SK-N-SH treated with all-trans-retinoic acid at 6 μM for 48 hours (cell line): Measurements from ENCODE around the gene AMMECR1.
"Not testable (repeated sequence)": the region's sequence is repeated elsewhere in the genome, so short reads cannot be mapped to it uniquely, and the experiment has no call there.

Source experiments
- ATAC-seq: fragments of 200-7000 bp; cut with Tn5 transposase; 3 replicates; pipeline ENCODE4 v1.9.1; 2020; ENCODE audit warnings: mild to moderate bottlenecking, moderate library complexity
- ARNTL ChIP-seq: fragments of 450-650 bp; formaldehyde crosslinking; IDR thresholded peaks from 2 replicates; pipeline ENCODE4 v1.5.0; 2020; ENCODE audit warnings: low read depth, mild to moderate bottlenecking, moderate library complexity, borderline replicate concordance
- BACH2 ChIP-seq: fragments of 250-450 bp; sonication (Bioruptor Pico); IDR thresholded peaks from 2 replicates; pipeline ENCODE4 v1.9.0; 2021; ENCODE audit warnings: mild to moderate bottlenecking, borderline replicate concordance
- CSDC2 ChIP-seq: fragments of 250-450 bp; sonication (Bioruptor Pico); IDR thresholded peaks from 2 replicates; pipeline ENCODE4 v1.5.0; 2020; ENCODE audit warnings: mild to moderate bottlenecking, moderate library complexity
- ESRRG ChIP-seq: fragments of 250-450 bp; sonication (Bioruptor Pico); IDR thresholded peaks from 2 replicates; pipeline ENCODE4 v1.6.1; 2021; ENCODE audit warnings: mild to moderate bottlenecking
- ISL1 ChIP-seq: fragments of 250-450 bp; sonication (Bioruptor Pico); IDR thresholded peaks from 2 replicates; pipeline ENCODE4 v2.1.2; 2022; ENCODE audit warnings: mild to moderate bottlenecking, moderate library complexity
- OSR1 ChIP-seq: fragments of 250-450 bp; sonication (Bioruptor Pico); IDR thresholded peaks from 2 replicates; pipeline ENCODE4 v1.8.0; 2022; ENCODE audit warnings: moderate library complexity, mild to moderate bottlenecking, inconsistent platforms
- PPARA ChIP-seq: fragments of 250-450 bp; sonication (Bioruptor Pico); IDR thresholded peaks from 2 replicates; pipeline ENCODE4 v1.5.0; 2020; ENCODE audit warnings: mild to moderate bottlenecking, borderline replicate concordance
- RARB ChIP-seq: fragments of 250-450 bp; sonication (Bioruptor Pico); IDR thresholded peaks from 2 replicates; pipeline ENCODE4 v1.8.0; 2021; ENCODE audit warnings: mild to moderate bottlenecking, moderate library complexity
- SNAI2 ChIP-seq: fragments of 250-450 bp; sonication (Bioruptor Pico); IDR thresholded peaks from 2 replicates; pipeline ENCODE4 v1.5.0; 2020; ENCODE audit warnings: mild to moderate bottlenecking, moderate library complexity
- TCF4 ChIP-seq: fragments of 250-450 bp; sonication (Bioruptor Pico); IDR thresholded peaks from 2 replicates; pipeline ENCODE4 v1.8.0; 2021; ENCODE audit warnings: mild to moderate bottlenecking, moderate library complexity, borderline replicate concordance
- TOX ChIP-seq: fragments of 250-450 bp; sonication (Bioruptor Pico); IDR thresholded peaks from 2 replicates; pipeline ENCODE4 v1.8.0; 2021; ENCODE audit warnings: mild to moderate bottlenecking, moderate library complexity, borderline replicate concordance
- ZC3H10 ChIP-seq: fragments of 250-450 bp; sonication (Bioruptor Pico); IDR thresholded peaks from 2 replicates; pipeline ENCODE4 v1.5.1; 2021; ENCODE audit warnings: mild to moderate bottlenecking, moderate library complexity
- ZFP3 ChIP-seq: fragments of 250-450 bp; sonication (Bioruptor Pico); IDR thresholded peaks from 2 replicates; pipeline ENCODE4 v1.5.0; 2020; ENCODE audit warnings: mild to moderate bottlenecking, moderate library complexity
- ZFP30 ChIP-seq: fragments of 450-650 bp; formaldehyde crosslinking; IDR thresholded peaks from 2 replicates; pipeline ENCODE4 v1.5.0; 2022; ENCODE audit warnings: mild to moderate bottlenecking, moderate library complexity
- ZNF565 ChIP-seq: fragments of 450-650 bp; formaldehyde crosslinking; conservative IDR thresholded peaks from 2 replicates; pipeline ENCODE4 v1.5.0; 2020; ENCODE audit warnings: low read depth, mild to moderate bottlenecking, moderate library complexity
- ZNF8 ChIP-seq: fragments of 450-650 bp; formaldehyde crosslinking; IDR thresholded peaks from 2 replicates; pipeline ENCODE4 v1.5.0; 2020; ENCODE audit warnings: mild to moderate bottlenecking, moderate library complexity
- TF ChIP-seq, protein P1 (sequence below): fragments of 250-450 bp; sonication (Bioruptor Pico); IDR thresholded peaks from 2 replicates; pipeline ENCODE4 v1.5.1; 2021; ENCODE audit warnings: mild to moderate bottlenecking, moderate library complexity
- TF ChIP-seq, protein P2 (sequence below): fragments of 250-450 bp; sonication (Bioruptor Pico); IDR thresholded peaks from 2 replicates; pipeline ENCODE4 v1.5.0; 2020; ENCODE audit warnings: mild to moderate bottlenecking, moderate library complexity
- TF ChIP-seq, protein P3 (sequence below): fragments of 250-450 bp; sonication (Bioruptor Pico); IDR thresholded peaks from 2 replicates; pipeline ENCODE4 v1.8.0; 2020; ENCODE audit warnings: mild to moderate bottlenecking, moderate library complexity, borderline replicate concordance
- TF ChIP-seq, protein P4 (sequence below): fragments of 250-450 bp; sonication (Bioruptor Pico); IDR thresholded peaks from 2 replicates; pipeline ENCODE4 v1.8.0; 2021; ENCODE audit warnings: low read depth, mild to moderate bottlenecking, moderate library complexity, borderline replicate concordance

The AMMECR1 gene

DNA sequence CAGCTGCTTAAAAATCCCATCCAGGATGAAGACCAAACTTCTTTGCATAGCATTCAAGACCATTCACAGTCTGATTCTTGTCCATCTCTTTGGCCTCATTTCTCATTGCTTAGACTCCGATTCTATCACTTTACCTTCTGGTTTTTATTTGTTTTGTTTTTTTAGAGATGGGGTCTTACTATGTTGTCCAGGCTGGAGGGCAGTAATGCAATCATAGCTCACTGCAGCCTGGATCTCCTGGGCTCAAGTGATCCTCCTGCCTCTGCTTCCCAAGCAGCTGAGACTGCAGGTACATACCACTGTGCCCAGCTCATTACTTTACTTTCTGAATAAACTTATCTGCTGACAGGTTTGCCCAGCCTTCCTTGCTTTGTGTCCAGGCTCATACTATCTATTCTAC, 162.1 kb downstream of the AMMECR1 start:
- no peak for ATAC-seq

DNA sequence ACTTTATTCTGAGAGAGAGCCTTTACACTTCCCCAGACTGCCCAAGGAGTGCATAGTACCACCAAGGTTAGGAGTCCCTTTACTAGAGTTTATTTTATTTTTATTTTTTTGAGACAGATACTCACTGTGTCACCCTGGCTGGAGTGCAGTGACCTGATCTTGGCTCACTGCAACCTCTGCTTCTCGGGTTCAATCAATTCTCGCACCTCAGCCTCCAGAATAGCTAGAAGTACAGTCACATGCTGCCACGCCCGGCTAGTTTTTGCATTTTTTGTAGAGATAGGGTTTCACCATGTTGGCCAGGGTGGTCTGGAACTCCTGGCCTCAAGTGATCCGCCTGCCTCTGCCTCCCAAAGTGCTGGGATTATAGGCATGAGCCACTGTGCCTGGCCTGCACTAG, 163.6 kb downstream of the AMMECR1 start:
- ATAC-seq, result not testable (repeated sequence)

More for the DNA sequence above, 162.1 kb downstream of the AMMECR1 start:
- no peak for TF ChIP-seq ZNF8
- no peak for TF ChIP-seq ESRRG (CRISPR knock-in tag)
- TF ChIP-seq PPARA, result no peak
- no peak for TF ChIP-seq ZC3H10 (CRISPR knock-in tag)
- no peak for TF ChIP-seq SNAI2 (CRISPR knock-in tag)
- TF ChIP-seq, protein P1, sequence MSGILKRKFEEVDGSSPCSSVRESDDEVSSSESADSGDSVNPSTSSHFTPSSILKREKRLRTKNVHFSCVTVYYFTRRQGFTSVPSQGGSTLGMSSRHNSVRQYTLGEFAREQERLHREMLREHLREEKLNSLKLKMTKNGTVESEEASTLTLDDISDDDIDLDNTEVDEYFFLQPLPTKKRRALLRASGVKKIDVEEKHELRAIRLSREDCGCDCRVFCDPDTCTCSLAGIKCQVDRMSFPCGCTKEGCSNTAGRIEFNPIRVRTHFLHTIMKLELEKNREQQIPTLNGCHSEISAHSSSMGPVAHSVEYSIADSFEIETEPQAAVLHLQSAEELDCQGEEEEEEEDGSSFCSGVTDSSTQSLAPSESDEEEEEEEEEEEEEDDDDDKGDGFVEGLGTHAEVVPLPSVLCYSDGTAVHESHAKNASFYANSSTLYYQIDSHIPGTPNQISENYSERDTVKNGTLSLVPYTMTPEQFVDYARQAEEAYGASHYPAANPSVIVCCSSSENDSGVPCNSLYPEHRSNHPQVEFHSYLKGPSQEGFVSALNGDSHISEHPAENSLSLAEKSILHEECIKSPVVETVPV (CRISPR knock-in tag), result no peak
- no peak for TF ChIP-seq ISL1 (CRISPR knock-in tag)
- no peak for TF ChIP-seq ZNF565
- no peak for TF ChIP-seq ARNTL
- no peak for TF ChIP-seq TCF4 (CRISPR knock-in tag)
- no peak for TF ChIP-seq RARB (CRISPR knock-in tag)
- TF ChIP-seq, protein P2, sequence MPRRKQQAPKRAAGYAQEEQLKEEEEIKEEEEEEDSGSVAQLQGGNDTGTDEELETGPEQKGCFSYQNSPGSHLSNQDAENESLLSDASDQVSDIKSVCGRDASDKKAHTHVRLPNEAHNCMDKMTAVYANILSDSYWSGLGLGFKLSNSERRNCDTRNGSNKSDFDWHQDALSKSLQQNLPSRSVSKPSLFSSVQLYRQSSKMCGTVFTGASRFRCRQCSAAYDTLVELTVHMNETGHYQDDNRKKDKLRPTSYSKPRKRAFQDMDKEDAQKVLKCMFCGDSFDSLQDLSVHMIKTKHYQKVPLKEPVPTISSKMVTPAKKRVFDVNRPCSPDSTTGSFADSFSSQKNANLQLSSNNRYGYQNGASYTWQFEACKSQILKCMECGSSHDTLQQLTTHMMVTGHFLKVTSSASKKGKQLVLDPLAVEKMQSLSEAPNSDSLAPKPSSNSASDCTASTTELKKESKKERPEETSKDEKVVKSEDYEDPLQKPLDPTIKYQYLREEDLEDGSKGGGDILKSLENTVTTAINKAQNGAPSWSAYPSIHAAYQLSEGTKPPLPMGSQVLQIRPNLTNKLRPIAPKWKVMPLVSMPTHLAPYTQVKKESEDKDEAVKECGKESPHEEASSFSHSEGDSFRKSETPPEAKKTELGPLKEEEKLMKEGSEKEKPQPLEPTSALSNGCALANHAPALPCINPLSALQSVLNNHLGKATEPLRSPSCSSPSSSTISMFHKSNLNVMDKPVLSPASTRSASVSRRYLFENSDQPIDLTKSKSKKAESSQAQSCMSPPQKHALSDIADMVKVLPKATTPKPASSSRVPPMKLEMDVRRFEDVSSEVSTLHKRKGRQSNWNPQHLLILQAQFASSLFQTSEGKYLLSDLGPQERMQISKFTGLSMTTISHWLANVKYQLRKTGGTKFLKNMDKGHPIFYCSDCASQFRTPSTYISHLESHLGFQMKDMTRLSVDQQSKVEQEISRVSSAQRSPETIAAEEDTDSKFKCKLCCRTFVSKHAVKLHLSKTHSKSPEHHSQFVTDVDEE (CRISPR knock-in tag), result no peak
- TF ChIP-seq ZFP30 (CRISPR knock-in tag), result no peak
- TF ChIP-seq TOX, result no peak
- no peak for TF ChIP-seq CSDC2 (CRISPR knock-in tag)
- no peak for TF ChIP-seq BACH2 (CRISPR knock-in tag)

DNA sequence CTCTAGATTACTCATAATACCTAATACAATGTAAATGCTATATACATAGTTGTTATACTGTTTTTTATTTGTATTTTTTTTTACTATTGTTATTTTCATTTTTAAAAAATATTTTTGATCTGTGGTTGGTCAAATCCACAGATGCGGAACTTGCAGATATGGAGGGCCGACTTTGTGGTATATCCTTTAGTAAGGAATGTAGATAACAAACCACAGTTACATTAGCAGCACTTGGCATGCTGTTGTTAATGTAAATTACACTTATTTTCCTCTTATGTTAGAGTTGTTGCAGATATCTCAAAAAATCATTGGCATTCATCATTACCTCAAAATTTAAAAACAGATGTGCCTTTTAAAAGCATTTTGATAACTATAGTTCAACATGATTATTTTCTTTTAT, 164.0 kb downstream of the AMMECR1 start:
- TF ChIP-seq BACH2 (CRISPR knock-in tag) (no peak), TCF4 (CRISPR knock-in tag) (no peak), OSR1 (CRISPR knock-in tag) (no peak), ZFP3 (CRISPR knock-in tag) (no peak), RARB (CRISPR knock-in tag) (no peak), CSDC2 (CRISPR knock-in tag) (no peak), ZC3H10 (CRISPR knock-in tag) (no peak), SNAI2 (CRISPR knock-in tag) (no peak), ZNF565 (no peak), ZNF8 (no peak), ARNTL (no peak)
- TF ChIP-seq, protein P3, sequence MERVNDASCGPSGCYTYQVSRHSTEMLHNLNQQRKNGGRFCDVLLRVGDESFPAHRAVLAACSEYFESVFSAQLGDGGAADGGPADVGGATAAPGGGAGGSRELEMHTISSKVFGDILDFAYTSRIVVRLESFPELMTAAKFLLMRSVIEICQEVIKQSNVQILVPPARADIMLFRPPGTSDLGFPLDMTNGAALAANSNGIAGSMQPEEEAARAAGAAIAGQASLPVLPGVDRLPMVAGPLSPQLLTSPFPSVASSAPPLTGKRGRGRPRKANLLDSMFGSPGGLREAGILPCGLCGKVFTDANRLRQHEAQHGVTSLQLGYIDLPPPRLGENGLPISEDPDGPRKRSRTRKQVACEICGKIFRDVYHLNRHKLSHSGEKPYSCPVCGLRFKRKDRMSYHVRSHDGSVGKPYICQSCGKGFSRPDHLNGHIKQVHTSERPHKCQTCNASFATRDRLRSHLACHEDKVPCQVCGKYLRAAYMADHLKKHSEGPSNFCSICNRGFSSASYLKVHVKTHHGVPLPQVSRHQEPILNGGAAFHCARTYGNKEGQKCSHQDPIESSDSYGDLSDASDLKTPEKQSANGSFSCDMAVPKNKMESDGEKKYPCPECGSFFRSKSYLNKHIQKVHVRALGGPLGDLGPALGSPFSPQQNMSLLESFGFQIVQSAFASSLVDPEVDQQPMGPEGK (CRISPR knock-in tag), result no peak
- TF ChIP-seq, protein P1 (CRISPR knock-in tag), result no peak
- TF ChIP-seq, protein P2 (CRISPR knock-in tag), result no peak
- TF ChIP-seq, protein P4, sequence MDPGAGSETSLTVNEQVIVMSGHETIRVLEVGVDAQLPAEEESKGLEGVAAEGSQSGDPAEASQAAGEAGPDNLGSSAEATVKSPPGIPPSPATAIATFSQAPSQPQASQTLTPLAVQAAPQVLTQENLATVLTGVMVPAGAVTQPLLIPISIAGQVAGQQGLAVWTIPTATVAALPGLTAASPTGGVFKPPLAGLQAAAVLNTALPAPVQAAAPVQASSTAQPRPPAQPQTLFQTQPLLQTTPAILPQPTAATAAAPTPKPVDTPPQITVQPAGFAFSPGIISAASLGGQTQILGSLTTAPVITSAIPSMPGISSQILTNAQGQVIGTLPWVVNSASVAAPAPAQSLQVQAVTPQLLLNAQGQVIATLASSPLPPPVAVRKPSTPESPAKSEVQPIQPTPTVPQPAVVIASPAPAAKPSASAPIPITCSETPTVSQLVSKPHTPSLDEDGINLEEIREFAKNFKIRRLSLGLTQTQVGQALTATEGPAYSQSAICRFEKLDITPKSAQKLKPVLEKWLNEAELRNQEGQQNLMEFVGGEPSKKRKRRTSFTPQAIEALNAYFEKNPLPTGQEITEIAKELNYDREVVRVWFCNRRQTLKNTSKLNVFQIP (CRISPR knock-in tag), result no peak
- no peak for ATAC-seq
